ENCODE data around the gene RANBP3L. TPM values are rescaled to one million over a fixed set of nuclear protein-coding genes. Genes with fewer than 3 reads are reported as not detected.

Gene RANBP3L
- polyA plus RNA-seq, 1 of the 3 experiments (the other 2 are of a cell fraction): not detected

- Histone ChIP-seq H3F3A (replicated peaks; ENCODE audit: insufficient read depth) (peaks cover 12% of the 10 kb centered on the region), H3K9me3 (no peaks in the 10 kb centered on the region), H3K27me3 (ENCODE audit: insufficient read depth) (no peaks in the 10 kb centered on the region), H2AFZ (ENCODE audit: low read depth) (no peak overlapping the region), H4K20me1 (ENCODE audit: insufficient read depth) (no peaks in the 10 kb centered on the region), H3K27ac (ENCODE audit: low read depth in 2 of 2, low read length in 1 of 2) (no peak overlapping the region), H3K9ac (no peak overlapping the region), H3K4me3 (ENCODE audit: low read depth in 2 of 2, low read length in 1 of 2) (no peak overlapping the region), H3K9me2 (no peaks in the 10 kb centered on the region), H3K79me2 (ENCODE audit: insufficient read depth) (no peaks in the 10 kb centered on the region), H3K36me3 (replicated peaks in 1 of 2; ENCODE audit: control insufficient read depth in 1 of 2, insufficient read depth in 2 of 2, low read length in 1 of 2) (peaks cover 49 to 56% of the 10 kb centered on the region in 2 experiments), H3K4me1 (ENCODE audit: control insufficient read depth in 1 of 2, insufficient read depth in 2 of 2, low read depth in 1 of 2, low read length in 1 of 2) (peaks cover 0 to 4% of the 10 kb centered on the region in 2 experiments; a peak in 1 of 4 replicates), H3K4me2 (no peak overlapping the region)
- ChIA-PET POLR2A (no interaction called here), CTCF (interaction anchor here (0.6 to 1.5 kb wide), 4 partner anchors 14 to 290 kb away, joined by 3 to 9 read pairs (median 3); no protein-coding TSS in a partner anchor)
- WGBS (ENCODE audit: low lambda C conversion rate): 100% methylated on average over 1 of the region's 1 CpG
- no peak for DNase-seq
- TF ChIP-seq JUND (IDR thresholded peaks at IDR 0.05): no peak
- no peak for TF ChIP-seq FOXJ3 (CRISPR knock-in tag; IDR thresholded peaks at IDR 0.05)
- TF ChIP-seq PBX3 (IDR thresholded peaks at IDR 0.05): no peak
- no peak for TF ChIP-seq NRF1 (IDR thresholded peaks at IDR 0.05; ENCODE audit: low read depth, low read length)
- no peak for TF ChIP-seq SMC3 (IDR thresholded peaks at IDR 0.05; ENCODE audit: low read depth, low read length)
- no peak for TF ChIP-seq USF2 (IDR thresholded peaks at IDR 0.05; ENCODE audit: borderline replicate concordance, low read depth, low read length)
- TF ChIP-seq RCOR1 (IDR thresholded peaks at IDR 0.05; ENCODE audit: low read length): no peak
- no peak for TF ChIP-seq POLR2AphosphoS5 (IDR thresholded peaks at IDR 0.05; ENCODE audit: low read depth, low read length)
- TF ChIP-seq EZH2phosphoT487 (IDR thresholded peaks at IDR 0.05; ENCODE audit: borderline replicate concordance, low read depth): no peak
- TF ChIP-seq NFIC (IDR thresholded peaks at IDR 0.05; ENCODE audit: borderline replicate concordance): no peak
- no peak for TF ChIP-seq GATA2 (CRISPR knock-in tag; IDR thresholded peaks at IDR 0.05)
- TF ChIP-seq TEAD4 (IDR thresholded peaks at IDR 0.05; ENCODE audit: borderline replicate concordance, insufficient read depth): no peak
- no peak for TF ChIP-seq EP300 (IDR thresholded peaks at IDR 0.05; ENCODE audit: borderline replicate concordance in 1 of 2, low read depth in 1 of 2, low read length in 1 of 2)
- no peak for TF ChIP-seq SIN3A (IDR thresholded peaks at IDR 0.05; ENCODE audit: borderline replicate concordance, low read depth, low read length)
- TF ChIP-seq IRF3 (IDR thresholded peaks at IDR 0.05; ENCODE audit: low read depth, low read length): no peak
- no peak for TF ChIP-seq YY1 (IDR thresholded peaks at IDR 0.05; ENCODE audit: low read depth)
- no peak for TF ChIP-seq MAX (IDR thresholded peaks at IDR 0.05; ENCODE audit: low read depth)
- TF ChIP-seq GABPA (IDR thresholded peaks at IDR 0.05; ENCODE audit: low read depth): no peak
- no peak for TF ChIP-seq RXRA (IDR thresholded peaks at IDR 0.05; ENCODE audit: borderline replicate concordance, low read depth)
- TF ChIP-seq REST (IDR thresholded peaks at IDR 0.05; ENCODE audit: low read depth, low read length): no peak
Measured at GRCh38 chr5:36217988-36218387, 83.7 kb downstream of the RANBP3L start.
